HL-60/S4 (cell line): Measurements from ENCODE around the gene MRPL19.

ENCODE experiments used
- in situ Hi-C: fragments of 300-500 bp; cut with MboI; formaldehyde crosslinking; loops from 2 replicates; pipeline ENCODE4 v1.14.3; 2022; ENCODE audit warnings: low sequenced_read_pairs

Gene MRPL19

DNA sequence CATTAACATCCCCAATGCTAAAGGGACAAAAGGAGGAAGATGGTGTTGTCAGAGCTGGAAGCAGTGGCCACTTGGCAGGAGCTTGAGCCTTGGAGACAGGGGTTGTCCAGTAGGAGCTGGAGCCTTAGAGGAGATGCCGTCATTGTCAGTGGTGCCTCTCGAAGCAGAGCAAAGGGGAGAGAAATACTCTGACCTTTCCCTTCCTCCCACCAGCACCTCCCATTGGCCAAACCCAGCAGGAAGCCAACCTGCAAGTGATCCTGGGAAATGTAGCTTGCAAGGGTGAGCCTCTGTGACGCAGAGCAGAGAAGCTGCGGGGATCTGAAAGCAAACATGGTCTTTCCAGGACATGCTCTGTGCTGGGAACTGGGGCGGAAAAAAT lies 33.7 kb upstream of the MRPL19 start:
- in situ Hi-C loops = loop anchor here (25.0 kb wide), 1 partner anchor 926 kb away; no protein-coding TSS in a partner anchor

DNA sequence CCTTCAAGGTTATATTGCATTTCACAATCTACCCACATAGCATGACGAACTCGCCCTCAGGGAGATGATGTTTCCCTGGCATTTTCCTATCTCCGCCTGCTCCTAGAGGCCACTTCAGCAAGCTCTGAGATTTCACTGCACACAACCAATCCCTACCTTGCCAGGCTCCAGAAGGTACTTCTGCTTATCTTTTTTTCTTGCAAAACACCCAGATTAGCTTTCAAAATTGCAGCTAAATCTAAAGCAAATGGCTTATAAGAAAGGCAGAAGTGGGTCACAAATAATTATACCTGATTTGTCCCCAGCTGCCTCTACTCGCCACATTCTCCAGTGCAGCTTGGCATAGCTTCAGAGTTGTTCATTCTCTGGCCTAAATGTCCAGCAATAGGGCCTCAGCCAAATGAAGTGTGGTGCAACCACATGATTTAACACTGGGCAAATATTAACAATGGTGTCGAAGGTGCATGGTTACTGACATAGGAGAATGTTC lies 32.4 kb upstream of the MRPL19 start:
- in situ Hi-C loops = loop anchor here (25.0 kb wide), 1 partner anchor 927 kb away; no protein-coding TSS in a partner anchor

DNA sequence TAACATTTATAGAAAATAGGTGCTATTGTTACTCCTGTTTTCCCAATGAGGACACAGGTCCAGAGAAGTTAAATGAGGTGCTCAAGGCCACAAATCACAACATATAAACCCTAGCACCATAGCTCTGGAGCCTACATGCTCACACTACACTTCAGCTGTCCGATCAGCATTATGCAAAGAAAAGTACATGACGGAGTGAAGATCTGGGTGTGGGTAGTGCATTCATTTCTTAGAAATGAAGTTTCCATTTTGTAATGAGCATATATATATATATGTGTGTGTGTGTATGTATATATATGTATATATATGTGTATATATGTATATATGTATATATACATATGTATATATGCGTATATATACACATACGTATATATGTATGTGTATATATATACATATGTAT lies 30.2 kb upstream of the MRPL19 start:
- in situ Hi-C loops = loop anchor here (25.0 kb wide), 1 partner anchor 929 kb away; no protein-coding TSS in a partner anchor

DNA sequence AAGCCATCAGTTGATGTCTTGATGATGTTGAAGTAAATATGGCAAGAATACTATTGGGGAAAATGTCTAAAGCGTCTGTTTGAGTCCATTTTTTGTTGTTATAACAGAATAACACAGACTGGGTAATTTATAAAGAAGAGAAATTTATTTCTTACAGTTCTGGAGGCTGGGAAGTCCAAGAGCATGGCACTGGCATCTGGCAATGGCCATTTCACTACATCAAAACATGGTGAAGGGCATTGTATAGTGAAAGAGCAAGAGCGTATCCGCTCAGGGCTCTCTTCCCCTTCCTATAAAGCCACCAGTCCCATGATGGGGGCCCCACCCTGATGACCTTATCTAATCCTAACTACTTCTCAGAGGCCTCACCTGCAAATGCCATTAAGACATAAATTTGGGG lies 29.6 kb upstream of the MRPL19 start:
- in situ Hi-C loops = loop anchor here (25.0 kb wide), 1 partner anchor 930 kb away; no protein-coding TSS in a partner anchor

DNA sequence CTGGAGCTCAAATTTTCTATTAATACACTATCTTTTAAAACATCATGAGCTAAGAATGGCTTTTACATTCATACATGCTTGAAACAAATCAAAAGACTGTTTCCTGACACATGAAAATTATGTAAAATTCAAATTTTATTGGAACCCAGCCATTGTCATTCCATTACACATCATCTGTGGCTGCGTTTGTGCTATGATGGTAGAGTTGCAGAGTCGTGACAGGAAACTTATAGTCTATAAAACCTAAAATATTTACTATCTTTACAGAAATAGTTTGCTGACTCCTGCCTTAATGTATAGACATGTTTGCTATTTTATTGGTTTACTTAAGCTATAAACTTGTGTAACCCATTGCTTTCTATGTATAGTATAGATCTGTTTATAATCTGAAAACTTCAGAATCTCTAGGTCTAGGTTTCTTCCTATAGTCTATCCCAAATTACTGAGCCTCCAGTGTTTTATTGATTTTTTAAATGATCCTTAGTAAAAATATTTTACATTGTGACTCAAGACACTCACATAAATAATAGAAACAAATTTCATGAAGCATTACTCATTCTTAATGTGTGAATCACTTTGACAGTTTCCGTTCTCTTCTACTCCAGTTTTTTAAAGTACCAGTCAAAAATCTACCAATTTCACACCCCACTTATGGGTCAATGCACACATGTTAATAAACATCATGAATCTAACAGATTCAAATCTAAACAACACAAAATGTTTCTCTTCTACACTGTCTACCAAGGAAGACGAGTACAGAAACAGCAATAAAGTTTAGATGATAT lies 26.4 kb upstream of the MRPL19 start:
- in situ Hi-C loops = loop anchor here (25.0 kb wide), 1 partner anchor 933 kb away; no protein-coding TSS in a partner anchor

DNA sequence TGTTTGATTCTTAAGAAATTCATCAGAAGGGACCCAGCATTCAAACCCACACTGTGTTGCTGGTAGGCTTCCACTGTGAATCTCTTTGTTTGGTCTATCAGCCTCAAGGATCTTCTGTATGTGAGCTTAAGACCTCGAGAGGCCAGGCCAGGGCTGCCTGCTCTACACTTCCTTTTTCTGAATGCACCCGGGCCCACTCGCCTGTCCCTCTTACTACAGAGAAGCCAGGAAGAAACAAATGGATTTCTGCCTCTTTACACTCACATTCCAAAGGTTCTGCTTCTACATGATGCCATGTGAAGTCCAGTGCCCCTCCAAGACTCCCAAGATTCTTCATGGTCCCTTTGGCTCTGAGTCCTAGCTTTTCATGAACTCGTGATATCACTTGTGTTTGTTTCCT lies 25.4 kb upstream of the MRPL19 start:
- in situ Hi-C loops = loop anchor here (25.0 kb wide), 1 partner anchor 934 kb away; no protein-coding TSS in a partner anchor

DNA sequence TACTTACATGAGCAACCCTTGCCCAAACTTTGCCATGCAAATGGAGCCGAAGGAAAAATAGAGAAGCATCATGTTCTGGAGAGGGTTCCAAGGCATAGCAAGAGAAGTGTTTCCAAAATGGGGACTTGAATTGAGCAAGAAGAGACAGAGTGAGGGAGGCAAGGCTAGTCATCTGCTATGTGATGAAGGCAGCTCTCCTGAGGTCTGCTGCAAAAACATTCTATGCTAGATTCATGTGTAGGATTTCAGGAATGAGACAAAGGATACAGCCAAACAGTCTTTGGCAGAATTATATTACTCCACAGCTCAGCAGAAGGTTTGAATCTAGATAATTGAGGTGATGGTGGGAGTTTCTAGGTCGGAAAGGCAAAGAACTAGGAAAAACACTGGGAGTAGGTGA lies 24.1 kb upstream of the MRPL19 start:
- in situ Hi-C loops = loop anchor here (25.0 kb wide), 1 partner anchor 935 kb away; no protein-coding TSS in a partner anchor

DNA sequence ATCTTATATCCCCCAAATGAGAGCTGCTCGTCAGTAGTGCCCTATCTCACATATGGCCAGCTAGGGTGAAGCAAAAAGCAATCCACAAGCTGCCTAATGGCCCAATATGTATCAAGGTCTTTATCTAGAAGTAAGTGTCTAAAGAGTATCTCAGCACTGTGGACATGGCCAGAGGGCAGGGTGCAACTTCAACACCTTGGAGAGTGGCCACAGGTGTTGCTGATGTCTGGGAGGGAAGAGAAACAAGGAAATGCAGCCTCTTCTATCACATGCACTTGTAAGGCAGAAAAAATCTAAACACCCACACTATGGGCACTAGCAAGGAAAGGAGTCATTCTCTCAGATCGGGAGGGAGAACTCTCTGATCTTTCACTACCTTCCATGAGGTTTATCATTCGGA lies 23.7 kb upstream of the MRPL19 start:
- in situ Hi-C loops = loop anchor here (25.0 kb wide), 1 partner anchor 936 kb away; no protein-coding TSS in a partner anchor

DNA sequence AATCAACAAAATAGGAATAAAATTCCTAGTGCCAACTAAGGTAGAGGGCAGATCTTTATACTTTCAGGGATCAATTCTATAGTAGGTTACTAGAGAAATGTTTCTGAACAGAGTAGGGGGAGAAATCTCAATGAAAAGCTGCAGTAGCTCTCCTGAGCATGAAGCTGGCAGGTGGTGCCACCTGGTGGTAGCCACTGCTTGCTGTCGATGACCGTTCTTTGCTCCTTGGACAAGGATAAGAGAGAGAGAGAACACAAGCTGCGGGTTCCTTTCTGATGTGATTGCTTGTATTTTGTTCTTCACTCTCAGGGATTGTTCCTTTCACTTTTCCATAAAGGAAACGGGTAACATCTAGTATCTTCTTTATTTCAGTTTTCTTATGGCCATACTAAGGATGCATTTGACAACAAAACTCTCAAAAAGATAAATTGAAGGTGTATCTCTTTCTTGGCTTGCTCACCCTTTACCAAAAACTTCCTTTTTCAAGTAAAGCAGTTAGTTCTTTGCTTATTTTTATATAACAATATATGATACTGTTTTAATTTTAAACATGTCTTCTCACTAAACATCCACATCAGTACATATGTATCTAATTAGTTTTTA lies 18.6 kb upstream of the MRPL19 start:
- in situ Hi-C loops = no loop called here

DNA sequence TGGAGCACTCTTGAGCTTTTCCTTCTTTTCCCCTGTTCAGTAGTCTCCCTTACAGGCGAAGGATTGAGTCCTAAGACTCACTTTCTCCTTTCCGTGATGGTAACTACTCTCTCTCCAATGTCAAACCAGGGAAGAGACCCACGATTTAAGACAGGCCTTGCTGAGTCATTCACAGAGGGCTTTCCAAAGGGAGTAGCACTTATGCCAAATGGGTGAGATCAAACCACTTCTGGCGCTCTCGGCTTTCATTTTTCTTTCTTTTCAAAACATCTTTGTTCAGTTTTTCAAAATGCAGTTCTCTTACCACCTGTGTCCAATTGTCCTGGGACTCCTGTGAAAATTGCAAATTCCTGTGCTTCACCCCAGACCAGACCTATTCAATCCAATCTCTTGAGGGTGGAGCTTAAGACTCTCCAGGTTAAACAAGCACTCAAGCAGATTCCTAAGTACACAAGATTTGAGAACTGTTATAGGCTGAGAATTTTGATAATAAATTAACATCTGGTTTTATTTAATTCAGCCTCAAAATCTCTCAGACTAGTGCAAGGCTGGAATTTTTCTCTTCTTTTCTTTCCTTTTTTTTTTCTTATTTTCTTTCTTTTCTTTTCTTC lies 14.4 kb upstream of the MRPL19 start:
- in situ Hi-C loops = no loop called here

DNA sequence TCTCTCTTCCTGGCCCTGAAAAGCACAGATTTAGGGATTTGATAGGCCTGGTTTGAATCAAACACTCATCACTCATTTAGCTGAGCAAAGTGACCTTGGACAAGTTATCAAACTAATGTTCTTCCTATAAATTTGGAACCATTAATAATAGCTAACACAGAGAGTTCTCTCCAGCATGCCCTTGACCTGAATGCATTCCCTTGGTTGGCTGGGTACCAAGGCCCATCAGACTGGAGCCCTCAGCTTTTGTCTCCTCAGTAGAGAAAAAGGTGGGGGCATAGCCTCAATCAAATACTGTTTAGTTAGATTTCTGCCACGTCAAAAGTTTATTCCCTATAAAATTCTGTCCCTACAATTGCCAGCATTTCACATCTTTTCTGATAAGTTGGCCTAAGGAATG lies 13.8 kb upstream of the MRPL19 start:
- in situ Hi-C loops = no loop called here

DNA sequence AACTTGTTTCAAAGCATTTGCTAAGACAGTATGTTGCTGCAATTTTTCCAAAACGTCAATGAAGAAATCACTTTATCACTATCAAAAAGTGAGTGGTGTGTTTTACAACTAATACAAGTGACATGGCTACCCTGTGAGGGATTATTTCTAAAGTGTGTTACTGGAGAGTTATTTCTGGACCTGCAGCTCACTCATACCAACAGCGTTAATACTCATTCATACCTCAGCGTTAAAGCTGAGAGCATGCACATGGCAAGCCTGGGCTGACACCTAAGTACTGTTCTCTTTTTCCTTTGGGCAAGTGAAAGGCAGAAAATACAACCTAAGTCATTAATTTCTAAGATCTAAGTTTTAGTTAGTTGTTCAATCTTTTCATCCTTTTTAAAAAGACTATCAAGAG lies 13.0 kb upstream of the MRPL19 start:
- in situ Hi-C loops = no loop called here

DNA sequence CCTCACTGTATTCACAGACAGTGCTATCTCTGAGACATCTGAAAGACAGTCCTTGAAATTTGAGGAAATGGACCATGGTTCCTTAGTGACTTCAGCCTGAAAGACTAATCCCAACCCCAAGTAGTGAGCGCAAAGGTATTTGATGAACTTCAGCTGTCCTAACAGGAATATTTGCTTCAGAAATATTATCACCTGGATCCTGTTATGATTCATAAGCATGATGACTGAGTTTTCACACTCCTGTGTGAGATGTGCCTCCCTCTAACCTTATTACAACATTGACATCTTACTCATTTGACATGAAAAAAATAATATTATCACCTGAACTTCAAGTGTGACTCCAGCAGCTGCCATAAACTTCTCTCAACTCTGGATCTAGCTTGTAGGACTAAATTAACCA lies 11.6 kb upstream of the MRPL19 start:
- in situ Hi-C loops = no loop called here

DNA sequence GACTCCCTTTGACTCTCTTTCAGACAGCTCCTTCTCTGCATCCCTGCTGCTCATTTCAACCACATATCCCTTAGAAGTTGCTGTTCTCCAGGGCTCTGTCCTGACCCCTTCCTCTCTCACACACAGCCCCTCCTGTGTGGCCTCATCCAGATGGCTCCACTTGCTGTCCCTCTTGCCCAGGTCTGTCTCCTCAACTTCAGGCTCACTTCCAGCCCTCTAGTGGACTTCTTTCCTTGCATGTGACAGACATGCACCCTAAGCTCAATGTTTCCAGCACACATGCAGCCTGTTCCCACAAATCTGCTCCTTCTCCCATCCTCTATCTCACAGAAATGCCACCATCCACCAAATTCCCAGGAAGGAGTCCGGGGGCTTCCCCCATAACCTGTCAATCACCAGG lies 9.0 kb upstream of the MRPL19 start:
- in situ Hi-C loops = no loop called here

DNA sequence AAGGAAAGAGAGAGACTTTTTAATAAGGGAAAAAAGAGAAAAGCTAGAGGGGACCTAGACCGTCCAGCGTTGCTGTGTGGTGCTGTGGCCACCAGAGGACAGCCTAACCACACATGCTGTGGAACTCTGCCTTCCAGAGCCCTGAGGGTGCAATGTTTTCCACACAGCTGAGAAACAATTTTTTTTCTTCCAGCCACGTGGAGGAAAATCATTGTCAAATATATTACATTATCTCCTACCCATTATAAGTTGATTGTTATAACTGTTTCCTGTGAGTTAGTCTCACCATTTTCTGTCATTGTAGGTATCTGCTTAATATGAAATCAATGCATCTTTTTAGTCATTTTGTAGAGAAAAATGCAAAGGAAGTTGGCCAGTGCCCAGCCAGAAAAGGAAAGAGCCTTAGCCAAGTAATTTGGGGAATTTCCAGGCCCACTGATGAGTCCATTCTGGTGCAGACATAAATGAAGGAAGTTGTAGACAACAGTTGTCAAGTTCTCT lies 5.9 kb upstream of the MRPL19 start:
- in situ Hi-C loops = no loop called here

DNA sequence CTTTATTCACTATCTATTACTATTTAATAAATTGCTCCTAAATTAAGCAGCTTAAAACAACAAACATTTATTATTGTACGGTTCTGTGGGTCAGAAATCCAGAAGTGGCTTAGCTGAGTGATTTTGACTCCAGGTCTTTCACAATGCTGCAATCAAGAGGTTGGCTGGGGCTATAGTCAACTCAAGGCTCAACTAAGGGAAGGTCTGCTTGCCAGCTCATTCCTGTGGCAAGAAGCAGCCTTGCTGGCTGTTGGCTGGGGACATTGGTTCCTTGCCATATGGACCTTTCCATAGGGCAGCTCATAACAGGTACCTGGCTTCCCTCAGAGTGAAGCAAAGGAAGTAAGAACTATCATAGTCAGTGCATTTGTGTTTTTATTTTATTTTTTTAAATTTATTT lies 5.0 kb upstream of the MRPL19 start:
- in situ Hi-C loops = no loop called here

DNA sequence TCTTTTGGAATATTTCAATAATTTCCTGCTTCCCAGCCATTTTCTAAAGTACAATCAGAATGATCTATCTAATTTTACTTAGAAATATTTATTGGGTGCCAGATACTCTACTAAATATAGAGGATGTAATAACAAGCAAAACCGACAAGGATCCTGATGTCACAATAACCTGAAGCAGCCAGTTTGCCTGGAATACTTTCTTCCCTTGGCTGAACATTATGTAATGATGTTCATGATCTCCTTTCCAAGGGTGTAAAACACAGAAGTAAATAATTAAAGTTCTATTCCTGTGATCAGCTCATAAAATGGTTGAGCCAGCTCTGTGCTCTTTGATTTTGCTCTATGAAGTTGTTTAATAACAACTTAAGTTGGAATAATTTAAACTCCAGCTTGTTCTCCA lies 2.6 kb upstream of the MRPL19 start:
- in situ Hi-C loops = no loop called here

DNA sequence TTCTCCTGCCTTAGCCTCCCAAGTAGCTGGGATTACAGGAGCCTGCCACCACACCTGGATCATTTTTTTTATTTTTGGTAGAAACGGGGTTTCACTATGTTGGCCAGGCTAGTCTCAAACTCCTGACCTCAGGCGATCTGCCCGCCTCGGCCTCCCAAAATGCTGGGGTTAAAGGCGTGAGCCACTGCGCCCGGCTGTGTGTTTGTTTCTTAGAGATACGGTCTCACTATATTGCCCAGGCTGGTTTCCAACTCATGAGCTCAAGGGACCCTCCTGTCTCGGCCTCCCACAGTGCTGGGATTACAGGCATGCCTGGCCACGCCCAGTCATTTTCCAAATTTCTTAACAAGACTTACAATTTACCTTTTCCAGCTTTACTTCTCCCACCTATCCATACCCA lies 940 bp upstream of the MRPL19 start:
- in situ Hi-C loops = no loop called here

DNA sequence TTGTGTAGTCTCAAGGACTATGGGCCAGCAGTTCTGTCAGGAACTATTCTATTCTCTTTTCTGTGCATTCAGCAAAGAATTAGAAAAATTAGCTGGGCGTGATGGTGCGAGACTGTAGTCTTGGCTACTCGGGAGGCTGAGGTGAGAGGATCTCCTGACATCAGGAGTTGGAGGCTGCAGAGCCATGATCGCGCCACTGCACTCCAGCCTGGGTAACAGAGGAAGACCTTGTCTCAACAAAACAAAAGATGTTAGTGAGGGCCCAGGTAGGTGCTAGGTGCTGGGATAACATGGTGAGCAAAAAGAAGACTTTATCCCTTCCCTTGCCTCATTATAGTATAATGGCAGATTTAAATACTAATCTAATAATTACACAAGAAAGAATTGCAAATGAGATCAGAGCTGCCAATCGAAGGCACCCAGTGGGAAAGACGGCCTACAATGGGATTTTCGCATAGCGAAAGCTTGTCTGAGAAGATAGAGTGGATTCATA lies 447 bp upstream of the MRPL19 start:
- in situ Hi-C loops = no loop called here

DNA sequence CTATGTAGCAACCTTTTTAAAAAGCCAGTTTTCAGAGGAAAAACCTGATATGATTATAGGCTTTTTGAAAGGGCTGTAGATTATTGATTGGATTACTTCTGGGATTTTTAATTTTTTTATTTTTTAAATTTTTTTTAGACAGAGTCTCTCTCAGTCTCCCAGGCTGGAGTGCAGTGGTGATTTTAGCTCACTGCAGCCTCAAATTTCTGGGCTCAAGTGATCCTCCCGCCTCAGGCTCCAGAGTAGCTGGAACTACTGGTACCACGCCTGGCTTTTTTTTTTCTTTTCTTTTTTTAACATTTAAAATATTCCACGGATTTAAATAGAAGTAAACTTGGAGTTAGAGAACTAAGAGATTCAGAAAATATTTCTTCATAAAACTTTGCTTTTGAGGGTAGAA lies 1.2 kb downstream of the MRPL19 start:
- in situ Hi-C loops = no loop called here

DNA sequence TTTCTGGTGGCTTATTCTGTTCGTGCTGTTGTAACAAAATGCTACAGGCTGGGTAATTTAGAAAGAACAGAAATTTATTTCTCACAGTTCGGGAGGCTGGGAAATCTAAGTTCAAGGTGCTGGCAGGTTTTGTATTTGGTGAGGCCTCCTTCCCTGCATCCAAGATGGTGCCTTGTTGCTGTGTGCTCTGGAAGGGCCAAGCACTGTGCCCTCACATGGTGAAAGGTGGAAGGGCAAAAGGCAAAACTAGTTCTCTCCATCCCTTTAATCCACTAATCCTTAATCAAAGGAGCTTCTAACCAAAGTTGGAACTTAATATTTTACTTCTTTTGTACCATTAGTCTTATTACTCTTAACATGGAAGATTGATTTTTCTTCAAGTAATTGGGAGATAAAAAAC lies 7.4 kb downstream of the MRPL19 start:
- in situ Hi-C loops = no loop called here
